Hippocampal formation (tissue), 2 donors: ENCODE data around the gene ZSWIM9.

Source experiments
- DNase-seq, 2 donors: peaks; one replicate each; lab custom pipeline; 2025; lab: John Stamatoyannopoulos, UW

Gene ZSWIM9

DNA sequence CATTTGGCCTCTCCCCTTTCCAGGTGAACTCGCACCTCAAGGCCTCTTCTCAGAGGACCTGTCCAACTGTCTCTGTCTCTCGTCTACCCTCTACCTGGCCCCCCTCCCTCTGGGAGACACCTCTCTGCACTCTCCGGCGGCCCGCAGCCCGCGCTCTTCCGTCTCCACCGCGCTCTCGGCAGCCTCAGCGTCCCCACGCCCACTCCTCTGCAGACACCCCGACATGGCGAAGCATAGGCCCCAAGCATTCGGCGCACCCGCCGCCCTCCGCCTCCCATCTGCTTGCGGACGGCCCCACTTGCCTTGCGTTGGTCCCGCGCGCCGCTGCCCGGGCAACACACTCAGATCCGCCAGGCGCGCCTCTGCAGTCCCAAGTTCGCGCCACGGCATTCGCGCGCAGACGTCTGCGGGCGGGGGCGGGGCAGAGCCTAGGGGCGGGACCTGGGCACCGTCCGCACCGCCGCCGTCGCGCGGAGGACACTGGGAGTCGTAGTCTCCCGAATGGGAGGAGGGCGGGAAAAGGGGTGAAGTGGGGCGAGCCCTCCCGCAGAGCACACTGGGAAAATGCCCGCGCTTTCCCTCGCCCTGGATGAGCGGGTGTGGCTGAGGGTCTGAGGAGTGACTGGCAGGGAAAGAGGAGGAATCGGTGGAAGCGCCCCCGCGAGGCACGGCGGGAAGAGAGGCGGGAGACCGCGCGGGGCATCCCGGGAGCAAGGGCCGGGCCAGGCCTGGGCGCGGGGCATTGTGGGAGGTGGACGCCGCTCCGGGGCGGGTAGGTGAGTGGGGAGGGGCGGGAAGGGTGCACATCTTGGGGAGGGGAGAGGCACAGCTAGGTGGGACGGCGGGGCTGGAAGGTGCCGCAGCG is at the start of gene ZSWIM9, which contains the start of gene LIG1:
Gene ZSWIM9, plus strand, starts transcription at position 742 of the 865 bp plus-strand sequence. CDS start 1,123 bp downstream, outside the sequence.
Gene LIG1, minus strand, starts transcription at position 406 of the 865 bp plus-strand sequence. CDS start 4,778 bp downstream, outside the sequence.
- DNase-seq, result peak; percentile 90 to 92

DNA sequence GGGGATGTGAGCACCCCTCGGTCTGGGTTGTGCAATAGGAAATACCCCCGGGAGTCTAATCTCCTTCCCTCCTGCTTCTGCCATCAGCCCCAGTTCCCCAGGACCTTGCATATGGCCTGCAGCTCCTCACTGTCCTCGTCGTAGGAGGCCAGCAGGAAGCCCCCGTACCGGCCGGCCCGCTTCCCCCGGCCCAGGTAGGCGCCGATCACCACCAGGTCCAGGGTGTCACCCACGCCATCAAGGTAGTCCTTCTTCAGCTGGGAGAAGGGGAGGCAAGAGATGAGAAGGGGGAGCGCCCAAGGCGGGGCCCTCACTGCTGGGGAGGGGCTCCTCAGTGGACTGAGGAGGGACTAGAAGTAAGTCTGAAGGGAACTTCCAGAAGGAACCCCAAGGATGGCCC is 49.4 kb upstream of the ZSWIM9 start:
- no peak for DNase-seq

DNA sequence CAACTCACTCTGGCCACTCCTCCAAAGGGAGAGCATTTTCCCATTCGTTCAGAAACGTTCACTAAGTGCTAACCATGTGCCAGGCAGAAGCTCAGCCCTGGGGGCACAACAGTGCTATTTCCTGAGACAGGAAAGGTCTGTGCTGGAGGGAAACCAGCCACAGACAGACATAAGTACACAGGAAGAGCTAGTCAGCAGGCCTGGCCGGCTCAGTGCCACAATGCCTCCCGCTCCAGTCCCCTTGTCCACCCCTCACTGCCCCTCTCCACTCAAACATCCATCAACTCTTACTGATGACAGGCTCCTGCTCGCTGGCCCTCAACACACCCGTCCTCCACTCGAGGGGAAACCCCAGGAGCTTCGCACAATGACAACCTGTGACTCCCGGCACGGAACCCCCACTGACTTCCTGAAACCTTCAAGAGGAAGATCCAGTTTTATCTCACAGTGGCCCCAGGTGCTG is 48.5 kb upstream of the ZSWIM9 start:
- DNase-seq, result no peak

DNA sequence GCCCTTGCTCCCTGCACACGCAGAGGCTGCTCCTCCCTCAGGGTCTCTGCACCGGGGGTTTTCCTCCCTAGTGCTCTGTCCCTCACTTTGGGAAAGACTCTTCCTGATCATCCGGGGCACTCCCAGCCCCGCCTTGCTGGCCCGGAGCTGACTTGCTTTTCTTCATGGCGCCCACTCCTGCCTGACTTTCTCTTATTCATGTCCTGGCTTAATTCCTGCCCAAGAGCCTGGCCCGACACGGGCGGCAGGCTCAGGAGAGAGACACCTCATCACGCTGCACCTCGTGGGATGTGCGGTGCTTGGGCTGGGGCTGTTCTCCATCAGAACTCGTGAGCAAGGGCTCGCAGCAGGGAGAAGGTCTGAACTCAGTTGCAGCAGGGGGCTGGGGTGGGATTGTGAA is 48.1 kb upstream of the ZSWIM9 start:
- no peak for DNase-seq

DNA sequence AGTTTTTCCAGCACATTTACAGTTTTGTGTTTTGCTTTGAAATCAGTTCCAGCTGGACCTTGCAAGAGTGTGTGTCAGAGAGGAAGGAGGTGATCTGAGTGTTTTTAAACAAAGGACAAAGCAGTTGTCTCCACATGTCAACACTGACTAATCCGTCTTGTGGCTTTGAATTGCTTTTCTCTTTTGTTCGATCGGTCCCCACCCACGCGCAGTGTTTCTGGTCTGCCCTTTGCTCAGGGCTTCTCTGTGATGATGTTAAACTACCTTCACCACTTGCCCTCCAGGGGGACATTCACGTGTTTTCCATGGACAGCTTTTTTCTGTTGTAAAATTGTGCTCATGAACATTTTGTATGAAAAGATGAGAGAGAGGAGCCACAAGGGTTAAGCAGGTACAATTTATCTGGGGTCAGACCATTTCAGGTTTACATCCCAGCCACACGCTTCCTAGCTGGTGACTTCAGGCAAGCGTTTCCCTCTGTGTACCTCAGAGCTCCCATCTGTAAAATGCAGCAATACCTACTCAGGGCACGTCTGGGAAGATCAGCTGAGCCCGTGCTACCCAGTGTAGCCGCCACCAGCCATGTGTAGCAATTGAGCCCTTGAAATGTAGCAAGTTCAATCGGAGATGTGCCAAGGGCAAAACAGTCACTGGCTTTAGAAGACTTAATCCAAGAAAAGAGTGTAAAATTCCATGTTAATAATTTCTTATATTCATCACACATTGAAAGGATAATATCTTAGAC is 46.4 kb upstream of the ZSWIM9 start:
- peak in 1 of 2 donors; percentile 9 for DNase-seq

DNA sequence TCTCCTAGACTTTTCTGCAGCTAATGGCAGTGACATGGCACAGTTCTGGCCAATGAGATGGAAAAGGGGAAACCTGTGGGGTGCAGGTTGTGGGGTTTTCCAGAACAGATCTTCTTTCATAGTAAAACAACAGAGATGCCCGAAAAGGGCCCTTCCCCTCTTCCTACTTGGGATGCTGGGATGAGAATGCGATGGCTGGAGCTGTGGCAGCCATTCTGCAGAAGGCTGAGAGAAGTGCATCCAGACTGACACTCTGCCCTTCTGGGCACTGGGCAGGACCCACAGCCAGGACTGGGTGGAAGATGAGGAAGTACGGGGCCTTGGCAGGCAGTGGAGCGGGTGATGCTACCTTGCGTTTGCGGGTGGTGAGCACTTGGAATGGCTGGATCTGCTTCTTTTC is 42.9 kb upstream of the ZSWIM9 start:
- DNase-seq, result no peak

DNA sequence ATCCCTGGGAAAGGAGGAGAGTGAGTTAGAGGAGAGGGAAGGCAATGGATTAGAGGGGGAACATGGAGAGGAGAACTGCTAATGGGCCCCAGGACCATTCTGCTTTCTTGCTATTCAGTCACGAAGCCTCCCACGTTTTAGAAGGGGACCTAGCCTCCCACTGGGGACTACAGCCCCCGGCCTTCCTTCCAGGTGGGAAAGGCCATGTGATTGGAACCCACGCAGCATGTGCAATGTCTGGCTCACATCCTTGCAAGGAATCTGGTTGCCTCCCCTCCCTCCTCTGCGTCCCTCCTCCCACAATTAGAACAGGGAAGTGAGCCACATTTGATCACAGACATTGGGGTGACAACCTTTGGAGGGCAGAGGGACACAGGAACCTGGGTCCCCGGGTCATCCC is 37.4 kb upstream of the ZSWIM9 start:
- DNase-seq, result no peak

DNA sequence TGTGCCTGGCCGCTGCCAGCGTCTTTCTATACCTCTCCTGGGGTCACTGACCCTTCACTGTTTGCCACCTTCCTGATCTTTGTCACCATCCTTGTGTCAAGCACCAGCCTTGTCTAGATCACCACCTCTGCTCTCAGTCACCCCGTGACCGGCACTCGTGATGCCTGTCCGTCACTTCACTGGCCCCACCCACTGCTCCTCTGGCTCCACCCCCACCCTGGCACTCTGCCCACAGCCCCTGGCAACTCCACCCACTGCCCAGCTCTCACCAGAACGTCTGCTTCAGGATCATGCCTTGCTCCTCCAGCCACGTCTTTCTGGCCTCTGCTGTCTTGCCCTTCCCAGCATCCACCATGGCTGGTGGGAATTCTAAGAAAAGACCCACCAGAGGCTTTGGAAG is 35.1 kb upstream of the ZSWIM9 start:
- DNase-seq, result no peak

DNA sequence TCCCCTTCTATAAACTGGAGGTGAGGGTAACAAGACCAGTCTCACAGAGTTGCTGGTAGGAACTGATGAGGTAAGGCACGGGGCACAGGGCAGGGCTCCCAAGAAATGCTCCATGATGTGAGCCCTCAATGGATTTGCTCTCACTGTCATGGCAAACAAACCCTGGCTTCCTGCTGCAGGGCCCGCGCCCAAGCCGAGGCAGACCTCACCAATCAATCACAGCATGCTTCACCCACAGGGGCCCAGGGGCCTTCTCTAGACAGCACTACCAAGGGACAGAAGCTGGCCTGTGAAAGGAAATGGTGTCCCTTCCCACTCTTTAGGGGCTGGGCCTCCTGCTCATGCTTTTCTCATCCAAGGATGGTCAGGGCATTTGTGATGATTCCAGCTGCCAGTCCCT is 33.9 kb upstream of the ZSWIM9 start:
- no peak for DNase-seq

DNA sequence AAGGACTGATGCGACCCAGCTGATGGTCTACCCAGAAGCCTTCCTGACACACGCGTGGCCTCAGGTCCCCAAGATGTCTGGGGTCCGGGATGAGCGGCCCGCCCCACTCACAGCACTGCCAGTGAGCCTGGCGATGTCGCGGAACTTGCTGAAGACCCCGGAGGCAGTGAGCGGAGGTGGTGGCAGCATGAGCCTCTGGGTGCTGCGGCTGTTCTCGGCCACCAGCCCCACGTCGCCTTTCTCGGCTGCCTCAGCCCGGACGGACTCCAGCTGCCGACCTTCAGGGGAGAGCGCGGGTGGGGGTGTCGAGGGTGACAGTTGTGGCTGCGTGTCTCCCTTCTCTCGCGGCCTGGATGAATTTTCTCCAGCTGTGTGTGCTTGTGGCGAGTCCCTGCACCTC is 33.1 kb upstream of the ZSWIM9 start:
- no peak for DNase-seq

DNA sequence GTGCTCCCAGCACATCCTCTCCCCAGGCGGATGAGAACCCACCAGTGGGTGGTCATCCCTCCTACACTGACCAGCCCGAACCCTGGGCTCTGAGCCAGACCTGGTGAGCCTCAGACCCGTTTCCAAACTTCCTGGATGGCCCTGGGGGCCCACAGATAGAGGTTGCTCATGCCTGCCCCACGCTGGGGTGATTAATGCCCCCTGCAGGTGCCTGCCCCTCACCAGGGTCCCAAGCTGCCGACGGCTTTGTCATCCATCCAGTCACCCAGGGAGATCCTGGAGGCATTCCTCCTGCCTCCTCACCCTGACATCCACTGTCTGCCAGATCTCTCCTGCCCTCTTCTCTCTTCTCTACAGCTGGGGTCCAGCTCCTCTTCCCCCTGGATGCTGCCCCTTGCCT is 31.4 kb upstream of the ZSWIM9 start:
- no peak for DNase-seq

DNA sequence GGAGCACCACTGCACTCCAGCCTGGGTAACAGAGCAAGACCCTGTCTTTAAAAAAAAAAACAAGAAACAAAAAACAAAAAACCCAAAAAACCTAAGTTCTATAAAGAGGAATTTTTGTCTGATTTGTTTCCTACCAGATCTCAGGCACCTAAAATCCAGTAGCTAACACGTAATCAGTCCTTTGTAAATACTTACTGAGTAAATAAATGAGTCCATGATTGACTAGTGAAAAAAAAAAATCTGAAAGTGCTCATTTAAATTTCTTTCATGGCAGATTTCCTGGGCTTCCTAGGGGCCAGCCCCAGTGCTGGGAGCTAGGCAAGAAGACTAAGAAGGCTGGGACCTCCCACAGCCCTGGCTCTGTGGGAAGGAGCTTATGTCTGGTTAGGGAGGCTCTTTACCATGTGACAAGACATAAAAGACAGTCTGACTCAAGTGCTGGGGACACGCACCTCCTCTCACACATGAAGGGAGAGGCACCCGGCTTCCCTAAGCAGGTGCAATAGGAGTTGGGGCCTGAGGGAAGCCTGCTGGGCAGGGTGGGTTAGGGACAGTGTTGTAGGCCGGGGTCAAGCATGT is 22.8 kb upstream of the ZSWIM9 start:
- DNase-seq, result no peak

DNA sequence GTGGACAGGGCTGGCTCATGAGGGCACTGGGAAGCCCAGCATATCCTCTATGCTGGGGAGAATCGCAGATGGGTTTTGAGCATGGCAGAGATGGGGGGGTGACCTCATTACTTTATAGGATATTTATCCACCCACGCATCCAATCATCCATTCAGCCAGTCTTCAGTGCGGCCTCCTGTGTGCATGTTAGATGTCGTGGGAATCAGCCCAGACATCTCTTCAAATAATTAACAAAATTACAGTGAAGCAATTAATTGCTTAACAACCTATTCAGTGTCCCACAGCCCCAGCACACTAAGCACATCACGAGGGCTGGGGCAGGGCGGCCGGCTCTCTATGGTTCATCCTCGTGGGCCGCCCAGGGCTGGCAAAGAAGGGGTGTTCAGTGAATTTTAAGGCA is 21.9 kb upstream of the ZSWIM9 start:
- no peak for DNase-seq

DNA sequence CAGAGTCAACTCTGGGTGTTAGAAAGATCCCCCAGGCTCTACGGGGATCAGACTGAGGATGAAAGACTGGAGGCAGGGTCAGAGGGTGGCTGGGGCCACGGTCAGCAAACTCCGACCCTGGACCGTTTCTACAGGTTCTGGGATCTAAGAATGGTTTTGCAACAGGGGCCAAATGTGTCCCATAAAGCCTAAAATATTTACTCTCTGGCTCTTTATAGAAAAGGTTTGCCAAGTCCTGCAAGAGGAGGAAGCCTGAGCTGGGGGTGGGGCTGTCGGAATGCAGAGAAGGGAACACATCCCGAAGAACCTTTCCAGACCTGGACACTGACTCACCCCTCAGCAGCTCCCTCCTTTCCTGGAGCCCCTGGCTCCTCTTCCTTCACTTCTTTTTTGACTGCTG is 21.1 kb upstream of the ZSWIM9 start:
- no peak for DNase-seq

DNA sequence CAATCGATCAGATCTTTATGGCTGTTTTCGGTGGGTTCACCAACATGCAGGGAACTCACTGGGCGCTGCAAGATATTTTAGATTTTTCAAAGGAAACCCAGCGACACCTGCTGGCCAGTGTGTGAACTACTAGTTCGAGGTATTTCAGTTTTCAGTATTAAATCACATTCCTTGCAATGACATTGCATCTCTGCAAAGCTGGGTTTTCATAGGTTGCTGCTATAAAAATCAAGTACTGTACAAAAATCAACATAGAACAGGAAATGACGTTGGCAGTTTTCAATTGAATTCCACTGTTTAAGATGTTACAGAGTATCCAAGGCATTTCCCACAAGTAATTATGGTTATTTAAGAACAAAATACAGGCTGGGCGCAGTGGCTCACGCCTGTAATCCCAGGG is 17.9 kb upstream of the ZSWIM9 start:
- peak; percentile 55 to 65 for DNase-seq

DNA sequence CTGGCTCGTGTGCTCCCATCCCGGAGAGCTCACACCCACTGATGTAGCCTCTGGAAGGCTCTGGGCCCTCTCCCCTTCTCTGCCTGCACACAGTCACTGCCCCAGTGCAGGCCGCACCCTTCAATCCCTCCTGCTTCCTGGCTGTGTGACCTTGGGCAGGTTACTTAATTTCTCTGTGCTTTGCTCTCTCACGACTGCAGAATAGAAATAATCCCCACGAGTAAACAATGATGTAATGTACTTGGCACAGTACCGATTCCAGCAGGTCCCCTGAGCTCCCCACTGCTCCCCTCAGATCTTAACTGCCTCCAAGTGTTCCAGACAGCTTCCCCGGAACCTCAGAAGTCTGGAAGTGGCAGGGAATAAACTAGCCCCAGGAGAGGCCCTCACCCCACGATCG is 16.5 kb upstream of the ZSWIM9 start:
- DNase-seq, result no peak

DNA sequence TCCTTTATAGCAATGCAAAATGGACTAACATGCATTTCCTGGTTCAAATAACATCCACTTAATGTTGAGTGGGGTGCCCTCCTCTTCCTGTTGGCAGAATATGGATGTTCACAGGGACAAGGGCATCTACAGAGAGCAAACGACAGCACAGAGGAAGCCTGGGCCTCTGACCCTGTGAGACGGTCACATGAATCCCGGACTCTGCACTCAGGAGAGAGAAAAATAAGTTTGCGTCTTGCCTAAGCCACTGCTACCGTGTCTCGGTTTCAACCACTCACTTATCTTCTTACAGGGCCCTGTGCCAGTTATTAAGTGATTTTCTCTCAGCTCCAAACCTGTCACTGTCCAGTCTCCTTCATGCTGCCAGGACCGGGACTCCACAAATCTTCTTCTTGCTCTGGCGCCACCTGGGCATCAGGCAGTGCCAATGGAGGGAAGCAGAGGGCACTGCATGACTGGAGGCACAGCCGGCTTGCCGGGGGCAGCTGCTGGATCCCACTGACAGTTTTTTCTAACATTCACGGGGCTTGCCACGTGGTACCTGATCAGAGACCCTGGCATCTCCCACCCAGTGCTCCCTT is 12.2 kb upstream of the ZSWIM9 start:
- no peak for DNase-seq

DNA sequence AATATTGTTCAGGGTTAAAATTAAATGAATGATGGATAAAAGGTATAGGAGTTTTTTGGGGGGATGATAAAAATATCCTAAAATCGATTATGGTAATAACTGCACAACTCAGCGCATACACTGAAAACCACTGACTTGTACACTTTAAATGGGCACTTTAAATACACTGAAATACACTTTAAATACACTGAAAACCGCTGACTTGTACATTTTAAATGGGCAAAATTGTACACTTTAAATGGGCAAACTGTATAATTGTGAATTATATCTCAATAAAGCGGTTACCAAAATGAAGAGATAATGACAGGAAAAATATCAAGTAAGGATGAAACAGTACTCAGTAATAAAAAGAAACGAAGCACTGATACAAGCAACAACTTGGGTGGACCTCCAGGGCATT is 1.8 kb upstream of the ZSWIM9 start:
- DNase-seq, result no peak

DNA sequence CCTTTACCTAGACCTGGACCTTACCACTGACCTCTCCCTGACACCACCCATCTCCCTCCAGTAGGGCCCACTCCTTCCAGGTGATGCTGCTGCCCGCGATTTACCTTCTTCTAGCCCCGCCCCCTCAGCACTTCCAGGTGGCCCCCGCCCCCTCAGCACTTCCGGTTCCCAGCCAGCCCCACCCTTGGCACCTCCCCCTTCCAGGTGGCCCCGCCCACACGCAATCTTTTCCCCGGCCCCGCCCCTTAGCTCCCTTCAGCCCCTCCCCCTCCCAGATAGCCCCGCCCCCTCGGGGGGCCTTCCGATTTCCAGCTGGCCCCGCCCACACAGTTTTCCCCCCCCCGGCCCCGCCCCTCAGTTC is 922 bp upstream of the ZSWIM9 start:
- DNase-seq, result peak in 1 of 2 donors; percentile 28

DNA sequence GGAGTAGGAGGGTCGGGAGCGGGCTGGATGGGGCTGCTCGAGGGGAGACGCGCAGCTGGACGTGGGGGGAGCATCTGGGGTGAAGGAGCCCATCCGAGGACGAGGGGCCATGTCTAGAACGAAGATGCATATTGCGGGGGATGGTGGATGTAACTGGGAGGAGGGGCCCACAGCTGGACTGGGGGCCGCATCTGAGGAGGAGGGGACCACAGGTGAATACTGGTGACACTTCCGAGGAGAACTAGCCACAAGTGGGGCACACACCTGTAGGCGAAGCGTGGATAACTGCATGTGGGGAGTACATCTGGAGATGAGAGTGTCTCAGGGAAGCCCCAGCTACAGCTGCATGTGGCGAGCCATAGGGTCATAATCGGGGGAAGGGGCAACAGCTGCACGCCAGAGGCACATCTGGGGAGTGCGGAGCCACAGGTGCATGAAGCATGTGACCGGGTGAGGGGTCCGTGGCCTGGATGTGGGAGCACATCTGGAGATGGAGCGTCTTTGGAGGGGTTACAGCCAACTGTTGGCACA is 402 bp downstream of the ZSWIM9 start:
- DNase-seq, result no peak

DNA sequence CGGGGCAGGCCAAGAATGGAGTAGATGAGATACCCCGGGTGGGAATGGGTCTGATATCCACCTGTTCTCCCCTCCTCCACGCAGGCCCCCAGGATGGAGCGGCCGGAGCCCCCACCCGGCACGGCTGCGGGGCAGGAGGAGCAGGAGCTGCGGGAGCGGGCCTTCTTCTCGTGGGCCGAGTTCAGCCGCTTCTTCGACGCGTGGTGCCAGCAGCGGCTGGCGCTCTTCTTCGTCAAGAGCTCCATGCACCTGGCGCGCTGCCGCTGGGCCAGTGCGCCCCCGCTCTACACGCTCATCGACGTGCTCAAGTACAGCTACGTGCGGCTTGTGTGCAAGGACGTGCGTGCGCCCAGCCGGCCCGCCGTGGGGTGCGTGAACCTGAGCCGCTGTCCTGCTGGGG is 1.2 kb downstream of the ZSWIM9 start:
- DNase-seq, result no peak

DNA sequence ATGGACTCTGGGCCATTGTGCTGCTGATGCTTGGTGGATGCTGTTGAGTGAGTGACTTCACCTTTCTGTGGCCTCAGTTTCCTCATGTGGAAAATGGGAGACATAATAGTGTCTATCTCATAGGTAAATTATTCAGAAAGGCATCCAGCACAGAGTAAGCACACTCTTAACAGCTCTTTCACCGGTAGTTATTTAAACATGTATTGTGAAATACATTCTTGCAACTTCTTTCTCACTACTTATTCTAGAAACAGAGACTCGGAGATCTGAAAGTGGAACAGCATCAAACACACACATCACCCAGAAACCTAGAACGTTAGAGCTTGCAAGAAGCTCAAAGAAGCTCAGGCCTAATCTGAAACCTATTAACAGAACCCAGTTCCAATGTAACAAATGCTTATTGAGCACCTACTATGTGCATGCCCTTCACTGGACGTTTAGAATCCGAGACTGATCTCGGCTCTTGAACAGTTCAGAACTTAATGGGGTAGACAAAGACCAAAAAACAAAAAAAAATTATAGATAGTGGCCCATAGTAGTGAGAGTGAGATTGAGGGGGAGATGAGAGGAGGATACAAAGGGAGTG is 4.1 kb downstream of the ZSWIM9 start:
- DNase-seq, result no peak
